NCI-H524 (cell line): Measurements from ENCODE around the gene AAMP.
"Not testable (repeated sequence)": the region's sequence is repeated elsewhere in the genome, so short reads cannot be mapped to it uniquely, and the experiment has no call there.

Experiments
- DNase-seq, 2 experiments: peaks; one replicate each; lab custom pipeline; 2025; lab: John Stamatoyannopoulos, UW

The AAMP gene, protein sequence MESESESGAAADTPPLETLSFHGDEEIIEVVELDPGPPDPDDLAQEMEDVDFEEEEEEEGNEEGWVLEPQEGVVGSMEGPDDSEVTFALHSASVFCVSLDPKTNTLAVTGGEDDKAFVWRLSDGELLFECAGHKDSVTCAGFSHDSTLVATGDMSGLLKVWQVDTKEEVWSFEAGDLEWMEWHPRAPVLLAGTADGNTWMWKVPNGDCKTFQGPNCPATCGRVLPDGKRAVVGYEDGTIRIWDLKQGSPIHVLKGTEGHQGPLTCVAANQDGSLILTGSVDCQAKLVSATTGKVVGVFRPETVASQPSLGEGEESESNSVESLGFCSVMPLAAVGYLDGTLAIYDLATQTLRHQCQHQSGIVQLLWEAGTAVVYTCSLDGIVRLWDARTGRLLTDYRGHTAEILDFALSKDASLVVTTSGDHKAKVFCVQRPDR

GRCh38 chr2:218269900-218270720 is at the start of gene AAMP, which contains the start of gene PNKD:
AAMP (minus strand) TSS chr2:218270137; CDS start chr2:218270086, 51 bp downstream.
PNKD (plus strand) TSS chr2:218270519; CDS start chr2:218270536, 17 bp downstream.
- peak; percentile 96 to 99 for DNase-seq

DNA sequence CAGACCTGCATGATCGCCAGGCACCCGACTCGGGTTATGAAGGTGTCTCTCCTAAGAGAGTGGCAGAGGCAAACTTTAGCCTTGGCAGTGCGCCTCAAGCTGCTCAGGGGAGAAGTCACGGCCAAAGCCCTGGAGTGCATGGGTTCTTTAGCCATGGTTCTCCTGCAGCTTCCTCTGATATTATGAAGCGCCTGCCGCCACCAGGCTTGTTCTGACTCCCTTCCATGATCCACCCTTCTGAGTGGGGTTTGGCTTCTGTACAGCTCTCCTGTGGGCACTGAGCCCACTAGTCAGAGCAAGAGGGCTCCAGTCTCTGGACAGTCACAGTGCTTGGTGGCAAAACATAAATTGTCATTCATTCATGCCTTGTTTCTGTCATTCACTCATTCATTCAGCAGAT is 48.3 kb upstream of the AAMP start:
- no peak for DNase-seq

- DNase-seq: no peak
Measured at GRCh38 chr2:218317835-218318234, 47.9 kb upstream of the AAMP start.

GRCh38 chr2:218317303-218317630 is 47.3 kb upstream of the AAMP start:
- no peak for DNase-seq

GRCh38 chr2:218315397-218315796 is 45.5 kb upstream of the AAMP start:
- DNase-seq: no peak

DNA sequence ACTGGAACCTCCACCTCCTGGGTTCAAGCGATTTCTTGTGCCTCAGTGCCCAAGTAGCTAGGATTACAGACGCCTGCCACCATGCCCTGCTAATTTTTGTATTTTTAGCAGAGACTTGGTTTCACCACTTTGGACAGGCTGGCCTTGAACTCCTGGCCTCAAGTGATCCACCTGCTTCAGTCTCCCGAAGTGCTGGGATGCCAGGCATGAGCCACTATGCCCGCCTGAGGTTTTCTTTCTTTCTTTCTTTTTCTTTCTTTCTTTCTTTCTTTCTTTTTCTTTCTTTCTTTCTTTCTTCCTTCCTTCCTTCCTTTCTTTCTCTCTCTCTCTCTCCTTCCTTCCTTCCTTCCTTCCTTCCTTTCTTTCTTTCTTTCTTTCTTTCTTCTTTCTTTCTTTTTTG is 44.8 kb upstream of the AAMP start:
- not testable (repeated sequence) for DNase-seq

DNA sequence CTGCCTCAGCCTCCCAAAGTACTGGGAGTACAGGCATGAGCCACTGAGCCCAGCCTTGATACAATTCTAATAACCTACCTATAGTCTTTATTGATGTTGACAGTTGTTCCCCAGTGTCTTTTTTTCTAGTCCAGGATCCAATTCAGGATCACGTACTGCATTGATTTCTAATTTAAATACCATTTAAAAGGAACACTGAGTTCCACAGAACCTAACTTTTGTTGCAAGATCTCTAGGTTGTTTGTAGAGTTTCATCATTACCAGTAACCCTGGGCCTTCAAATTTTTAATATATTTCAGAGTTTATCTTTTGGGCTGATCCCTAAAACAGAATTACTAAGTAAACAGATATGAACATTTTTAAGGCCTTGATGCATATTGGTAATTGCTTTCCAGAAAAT is 43.4 kb upstream of the AAMP start:
- DNase-seq: no peak

DNA sequence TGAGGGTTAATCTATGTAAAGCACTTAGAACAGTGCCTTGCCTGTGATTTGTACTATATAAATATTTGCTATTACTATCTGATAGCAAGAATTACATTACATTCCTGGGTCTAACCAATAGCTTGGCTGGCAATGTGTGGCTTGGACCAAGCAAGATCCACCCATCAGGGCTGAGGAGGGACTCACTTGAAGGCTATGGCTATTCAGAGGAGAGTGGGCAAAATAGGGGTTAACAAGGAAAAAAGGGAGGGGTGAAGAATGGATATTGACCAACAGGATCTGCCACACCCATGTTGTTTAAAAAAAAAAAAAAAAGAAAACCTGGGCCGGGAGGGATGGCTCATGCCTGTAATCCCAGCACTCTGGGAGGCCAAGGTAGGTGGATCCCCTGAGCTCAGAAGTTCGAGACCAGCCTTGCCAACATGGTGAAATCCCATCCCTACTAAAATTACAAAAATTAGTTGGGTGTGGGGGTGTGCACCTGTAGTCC is 42.4 kb upstream of the AAMP start:
- no peak for DNase-seq

DNA sequence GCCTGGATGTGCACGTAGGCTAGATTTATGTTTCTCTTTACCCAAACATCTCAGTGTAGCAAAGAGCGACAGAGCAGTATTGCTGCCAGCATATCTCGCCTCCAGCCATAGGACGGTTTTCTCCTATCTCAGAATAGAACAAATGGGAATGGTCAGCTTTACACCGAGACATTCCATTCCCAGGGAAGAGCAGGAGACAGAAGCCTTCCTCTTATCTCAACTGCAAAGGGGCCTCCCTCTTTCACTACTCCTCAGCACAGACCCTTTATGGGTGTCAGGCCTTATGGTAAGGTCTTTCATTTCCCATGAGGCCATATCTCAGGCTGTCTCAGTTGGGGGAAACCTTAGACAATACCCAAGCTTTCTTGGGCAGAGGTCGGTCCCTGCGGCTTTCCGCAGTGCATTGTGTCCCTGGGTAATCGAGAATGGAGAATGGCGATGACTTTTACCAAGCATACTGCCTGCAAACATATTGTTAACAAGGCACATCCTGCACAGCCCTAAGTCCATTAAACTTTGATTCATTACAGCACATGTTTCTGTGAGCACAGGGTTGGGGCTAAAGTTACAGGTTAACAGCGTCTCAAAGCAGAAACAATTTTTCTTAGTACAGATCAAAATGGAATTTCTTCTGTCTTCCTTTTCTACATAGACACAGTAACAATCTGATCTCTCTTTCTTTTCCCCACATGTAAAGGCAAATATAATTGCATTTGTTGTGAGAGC is 41.8 kb upstream of the AAMP start:
- not testable (repeated sequence) for DNase-seq

GRCh38 chr2:218310853-218311540 is 41.1 kb upstream of the AAMP start:
- no peak for DNase-seq

DNA sequence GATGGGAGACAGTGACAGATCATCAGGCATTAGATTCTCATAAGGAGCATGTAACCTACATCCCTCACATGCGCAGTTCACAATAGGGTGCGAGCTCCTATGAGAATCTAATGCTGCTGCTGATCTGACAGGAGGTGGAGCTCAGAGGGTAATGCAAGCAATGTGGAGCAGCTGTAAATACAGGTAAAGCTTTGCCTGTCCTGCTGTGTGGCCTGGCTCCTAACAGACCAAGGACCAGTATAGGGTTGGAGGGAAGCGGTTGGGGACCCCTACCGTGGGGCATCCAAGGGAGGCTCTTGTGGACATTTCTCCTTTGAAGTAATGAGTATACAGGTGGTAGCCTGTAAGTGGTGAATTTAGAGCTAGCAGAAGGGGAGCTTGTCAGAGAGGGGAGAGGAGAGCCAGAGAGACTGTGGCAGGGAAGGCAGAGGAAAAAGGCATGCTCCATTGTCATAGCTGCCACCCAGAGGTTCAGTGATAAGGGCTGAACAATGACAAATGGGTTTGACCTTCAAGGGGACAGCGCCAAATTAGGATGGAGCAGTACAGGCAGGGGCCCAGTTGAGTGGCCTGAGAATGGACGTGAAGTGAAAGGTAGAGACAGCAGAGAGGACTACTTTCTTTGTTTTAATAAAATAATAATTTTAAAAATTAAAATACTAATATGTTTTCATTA is 37.6 kb upstream of the AAMP start:
- DNase-seq: no peak

DNA sequence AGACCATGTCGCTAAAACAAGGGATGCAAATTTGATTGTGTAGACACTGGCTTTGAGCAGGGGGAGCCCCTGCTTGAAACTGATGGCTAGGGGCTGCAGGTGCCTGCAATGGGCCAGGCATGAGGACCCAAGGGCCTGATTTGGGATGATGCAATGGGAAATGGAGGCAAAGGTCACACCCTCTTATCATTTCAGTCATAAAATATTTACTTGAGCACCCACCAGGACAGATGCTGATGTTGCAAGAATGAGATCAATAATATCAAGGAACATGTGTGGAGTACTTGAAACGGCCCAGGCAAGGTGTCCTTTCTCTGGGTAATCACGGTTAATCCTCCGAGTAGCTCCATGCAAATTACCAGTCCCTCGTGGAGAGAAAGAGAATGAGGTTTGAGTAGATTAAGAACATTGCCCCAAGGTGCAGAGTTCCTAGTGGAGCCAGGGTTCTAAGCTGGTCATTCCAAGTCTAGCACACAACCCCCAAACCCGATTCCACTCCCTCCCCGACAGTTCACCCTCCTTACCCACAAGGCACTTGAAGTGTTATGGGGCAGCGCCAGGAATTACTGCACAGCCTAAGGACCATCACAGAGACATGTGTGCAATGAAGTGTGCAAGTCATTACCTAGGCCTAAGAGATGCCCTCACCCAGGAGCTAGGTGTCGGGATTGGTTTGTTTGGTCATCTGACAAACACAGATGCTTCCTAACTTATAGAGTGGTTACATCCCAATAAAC is 36.4 kb upstream of the AAMP start:
- peak in 1 of 2 experiments; percentile 38 for DNase-seq

GRCh38 chr2:218305383-218305782 is 35.4 kb upstream of the AAMP start:
- no peak for DNase-seq

GRCh38 chr2:218301176-218301819 is 31.4 kb upstream of the AAMP start:
- DNase-seq: peak; percentile 47 to 87

GRCh38 chr2:218300141-218300540 is 30.2 kb upstream of the AAMP start:
- no peak for DNase-seq

DNA sequence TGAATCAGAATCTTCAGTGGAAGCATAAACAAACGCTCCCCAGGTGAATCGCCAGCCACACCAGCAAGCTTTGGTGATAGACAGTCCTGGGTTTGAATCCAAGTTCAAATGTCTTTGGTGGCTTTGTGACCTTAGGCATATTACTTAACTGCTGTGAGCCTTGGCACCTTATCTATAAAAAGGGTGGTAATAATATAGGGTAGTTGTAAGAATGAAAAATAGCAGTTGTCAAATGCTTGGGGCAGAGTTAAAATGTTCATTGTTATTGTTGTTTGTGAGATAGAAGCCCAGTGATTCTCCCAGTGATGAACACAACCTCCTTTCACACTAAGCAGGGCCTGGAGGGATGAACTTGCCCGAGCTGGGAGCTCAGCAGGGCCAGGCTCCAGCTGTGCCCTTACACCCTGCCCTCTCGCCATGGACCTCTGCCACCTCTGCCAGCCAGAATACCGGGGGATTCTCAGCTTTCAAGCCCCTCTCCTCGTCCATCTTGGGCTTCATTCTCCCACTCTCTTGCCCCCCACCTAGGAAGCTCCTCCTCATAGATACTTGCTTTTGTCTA is 28.5 kb upstream of the AAMP start:
- no peak for DNase-seq

DNA sequence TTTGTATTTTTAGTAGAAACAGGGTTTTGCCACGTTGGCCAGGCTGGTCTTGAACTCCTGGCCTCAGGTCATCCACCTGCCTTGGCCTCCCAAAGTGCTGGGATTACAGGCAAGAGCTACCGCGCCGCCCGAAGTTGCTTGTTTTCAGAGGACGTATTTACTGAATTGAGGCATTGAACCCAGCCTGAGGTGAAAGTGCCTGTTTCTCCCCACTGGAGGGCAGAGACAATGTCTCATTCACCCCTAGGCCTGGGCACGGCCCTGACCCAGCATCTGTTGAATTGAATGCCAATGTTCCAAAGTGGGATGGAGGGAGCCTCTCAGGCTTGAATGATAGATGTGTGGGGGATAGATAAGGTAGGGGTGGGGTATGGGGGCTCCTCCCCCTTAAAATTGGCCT is 26.9 kb upstream of the AAMP start:
- DNase-seq: no peak

GRCh38 chr2:218296200-218296599 is 26.3 kb upstream of the AAMP start:
- DNase-seq: no peak

DNA sequence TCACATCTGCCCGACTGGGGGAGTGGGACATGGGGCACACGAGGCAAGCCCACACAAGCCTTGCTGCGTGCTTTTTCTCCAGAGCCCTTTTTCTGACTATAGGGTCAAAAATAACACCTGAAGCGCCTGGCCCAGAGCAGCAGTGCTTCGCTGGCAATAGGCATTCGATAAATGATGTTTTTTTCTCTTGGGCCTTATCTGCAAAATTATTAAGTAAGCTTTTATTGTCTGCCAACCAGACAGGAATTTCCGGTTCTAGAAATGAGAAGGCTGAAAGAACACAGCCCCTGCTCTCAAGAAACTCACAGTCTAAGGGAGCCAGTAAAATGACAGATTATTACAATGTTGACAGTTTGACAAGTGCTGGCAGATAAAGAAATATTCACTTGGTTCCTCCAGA is 25.1 kb upstream of the AAMP start:
- DNase-seq: no peak
